ENCODE measurements around the gene CACNA1G. TPM values are rescaled to one million over a fixed set of nuclear protein-coding genes. Genes with fewer than 3 reads are reported as not detected.

CACNA1G gene
- total and polyA plus RNA-seq, 2 experiments from 2014 or later, result 3.5 to 4.8 TPM

DNA sequence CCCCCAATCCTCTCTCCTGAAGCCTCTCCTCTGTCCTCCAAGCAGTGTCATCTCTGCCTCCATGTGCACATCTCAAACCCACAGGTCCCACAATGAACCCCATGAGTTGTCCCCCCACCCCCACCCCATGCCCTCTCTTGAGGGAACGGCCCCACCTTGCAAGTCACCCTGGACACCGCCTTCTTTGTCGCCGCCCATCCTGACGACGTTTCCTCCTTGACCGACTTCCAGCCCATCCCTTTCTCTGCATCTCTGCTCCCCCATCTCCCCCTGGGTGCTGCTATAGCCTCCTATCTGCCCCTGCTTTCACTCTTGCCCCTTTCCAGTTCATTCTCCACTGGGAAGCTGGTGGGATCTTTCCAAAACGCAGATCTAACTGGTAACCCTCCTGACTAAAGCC is 15.2 kb upstream of the CACNA1G start:
- H3K36me3 ChIP-seq (replicated peaks; ENCODE audit: insufficient read depth, low read depth), result no peaks in the 10 kb centered on the region
- H3K27ac ChIP-seq, result no peak overlapping the region
- no peaks in the 10 kb centered on the region for H4K20me1 ChIP-seq (ENCODE audit: insufficient read depth, poor library complexity, severe bottlenecking)
- no peaks in the 10 kb centered on the region for H3K9me2 ChIP-seq (replicated peaks; ENCODE audit: insufficient read depth)
- TF ChIP-seq, protein P1, sequence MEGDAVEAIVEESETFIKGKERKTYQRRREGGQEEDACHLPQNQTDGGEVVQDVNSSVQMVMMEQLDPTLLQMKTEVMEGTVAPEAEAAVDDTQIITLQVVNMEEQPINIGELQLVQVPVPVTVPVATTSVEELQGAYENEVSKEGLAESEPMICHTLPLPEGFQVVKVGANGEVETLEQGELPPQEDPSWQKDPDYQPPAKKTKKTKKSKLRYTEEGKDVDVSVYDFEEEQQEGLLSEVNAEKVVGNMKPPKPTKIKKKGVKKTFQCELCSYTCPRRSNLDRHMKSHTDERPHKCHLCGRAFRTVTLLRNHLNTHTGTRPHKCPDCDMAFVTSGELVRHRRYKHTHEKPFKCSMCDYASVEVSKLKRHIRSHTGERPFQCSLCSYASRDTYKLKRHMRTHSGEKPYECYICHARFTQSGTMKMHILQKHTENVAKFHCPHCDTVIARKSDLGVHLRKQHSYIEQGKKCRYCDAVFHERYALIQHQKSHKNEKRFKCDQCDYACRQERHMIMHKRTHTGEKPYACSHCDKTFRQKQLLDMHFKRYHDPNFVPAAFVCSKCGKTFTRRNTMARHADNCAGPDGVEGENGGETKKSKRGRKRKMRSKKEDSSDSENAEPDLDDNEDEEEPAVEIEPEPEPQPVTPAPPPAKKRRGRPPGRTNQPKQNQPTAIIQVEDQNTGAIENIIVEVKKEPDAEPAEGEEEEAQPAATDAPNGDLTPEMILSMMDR (IDR thresholded peaks at IDR 0.05; ENCODE audit: poor library complexity), result no peak
- TF ChIP-seq EZH2 (IDR thresholded peaks at IDR 0.05; ENCODE audit: borderline replicate concordance) (no peak), EZH2phosphoT487 (IDR thresholded peaks at IDR 0.05; ENCODE audit: low read depth, severe bottlenecking, unreplicated experiment) (no peak)
- H3K4me1 ChIP-seq (ENCODE audit: insufficient read depth), result peaks cover 32% of the 10 kb centered on the region
- H3K79me2 ChIP-seq, result peaks cover 10% of the 10 kb centered on the region
- no peak overlapping the region for H3K4me2 ChIP-seq
- DNase-seq (ENCODE audit: low spot score), result no peak
- 77% methylated on average over 8 of the region's 8 CpGs for WGBS (ENCODE audit: low lambda C conversion rate, missing lambda C conversion rate)
- no peak overlapping the region for H2AFZ ChIP-seq
- no peaks in the 10 kb centered on the region for H3K9me3 ChIP-seq (ENCODE audit: low read depth)
- no peaks in the 10 kb centered on the region for H3K27me3 ChIP-seq
- no peak overlapping the region for H3K4me3 ChIP-seq

DNA sequence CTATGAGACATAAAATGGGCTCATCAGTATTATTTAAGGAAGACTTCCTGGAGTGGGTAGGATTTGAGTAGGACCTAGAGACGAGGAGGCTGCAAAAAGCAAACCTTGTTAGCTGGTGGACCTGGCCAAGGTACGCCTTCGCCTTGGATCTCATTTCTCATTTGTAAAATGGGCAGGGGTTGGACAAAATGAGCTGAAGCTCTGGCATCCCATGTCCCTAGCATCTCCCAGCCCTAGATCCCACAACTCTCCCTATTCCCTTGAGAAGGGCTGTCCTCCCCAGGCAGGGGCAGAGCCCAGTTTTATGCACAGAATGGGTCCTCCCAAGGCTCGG is 13.8 kb upstream of the CACNA1G start:
- 56% methylated on average over 4 of the region's 4 CpGs for WGBS (ENCODE audit: low lambda C conversion rate, missing lambda C conversion rate)
- Histone ChIP-seq H3K4me2 (peak overlapping the region; percentile 90), H3K36me3 (replicated peaks; ENCODE audit: insufficient read depth, low read depth) (no peaks in the 10 kb centered on the region), H3K4me1 (ENCODE audit: insufficient read depth) (peaks cover 24% of the 10 kb centered on the region), H4K20me1 (ENCODE audit: insufficient read depth, poor library complexity, severe bottlenecking) (no peaks in the 10 kb centered on the region), H3K79me2 (peaks cover 7% of the 10 kb centered on the region), H2AFZ (no peak overlapping the region), H3K9me3 (ENCODE audit: low read depth) (no peaks in the 10 kb centered on the region), H3K27ac (no peak overlapping the region), H3K9me2 (replicated peaks; ENCODE audit: insufficient read depth) (no peaks in the 10 kb centered on the region), H3K4me3 (no peak overlapping the region), H3K27me3 (no peaks in the 10 kb centered on the region)
- no peak for TF ChIP-seq EZH2phosphoT487 (IDR thresholded peaks at IDR 0.05; ENCODE audit: low read depth, severe bottlenecking, unreplicated experiment)
- TF ChIP-seq, protein P1 (IDR thresholded peaks at IDR 0.05; ENCODE audit: poor library complexity), result no peak
- no peak for TF ChIP-seq EZH2 (IDR thresholded peaks at IDR 0.05; ENCODE audit: borderline replicate concordance)
- DNase-seq (ENCODE audit: low spot score), result no peak

DNA sequence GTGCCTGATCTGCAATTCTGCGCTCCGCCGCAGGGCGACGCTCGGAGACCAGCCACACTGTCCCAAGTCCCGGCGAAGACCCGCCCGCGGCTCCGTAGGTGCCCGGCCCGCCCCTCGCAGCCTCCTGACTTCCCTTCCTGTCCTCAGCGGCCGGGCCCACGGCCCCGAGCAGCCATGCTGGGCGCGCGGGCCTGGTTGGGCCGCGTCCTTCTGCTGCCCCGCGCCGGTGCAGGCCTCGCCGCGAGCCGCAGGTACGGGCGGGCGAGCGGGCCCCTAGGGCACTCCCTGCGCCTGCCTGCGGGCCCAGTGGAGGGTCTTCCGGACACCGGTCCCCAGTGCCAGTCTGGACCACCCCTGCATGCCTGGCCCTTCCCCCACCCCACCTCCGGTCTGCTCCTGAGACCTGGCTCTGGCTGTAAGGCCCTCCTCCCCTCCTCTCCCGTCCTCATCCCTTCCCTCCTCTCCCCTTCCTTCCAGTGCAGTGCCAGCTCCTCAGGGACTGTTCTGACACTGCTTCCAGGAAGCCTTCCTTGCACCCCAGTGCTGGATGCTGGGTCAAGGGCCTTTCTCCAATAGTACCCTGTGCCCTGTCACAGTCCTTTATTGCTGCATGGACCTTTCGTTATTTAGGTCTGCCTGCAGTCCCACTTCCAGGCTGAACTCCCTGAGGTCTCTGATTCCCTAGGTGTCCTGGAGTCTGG is 13.3 kb upstream of the CACNA1G start, which contains the start of gene SPATA20:
SPATA20 (plus strand) TSS at position 140 of the 701 bp plus-strand sequence; CDS start at position 175, 35 bp downstream.
- peak; percentile 97 for DNase-seq (ENCODE audit: low spot score)
- Histone ChIP-seq H3K4me3 (peak within 1 kb of the TSS; percentile 46), H3K9me3 (ENCODE audit: low read depth) (no peaks in the 10 kb centered on the region), H3K27me3 (no peaks in the 10 kb centered on the region), H3K4me2 (peak within 1 kb of the TSS; percentile 90), H3K9me2 (replicated peaks; ENCODE audit: insufficient read depth) (no peaks in the 10 kb centered on the region), H3K27ac (peak within 1 kb of the TSS; percentile 73), H2AFZ (peak within 1 kb of the TSS; percentile 67), H3K4me1 (ENCODE audit: insufficient read depth) (peaks cover 23% of the 10 kb centered on the region), H4K20me1 (ENCODE audit: insufficient read depth, poor library complexity, severe bottlenecking) (no peaks in the 10 kb centered on the region), H3K79me2 (peaks cover 7% of the 10 kb centered on the region), H3K36me3 (replicated peaks; ENCODE audit: insufficient read depth, low read depth) (no peaks in the 10 kb centered on the region)
- TF ChIP-seq, protein P1 (IDR thresholded peaks at IDR 0.05; ENCODE audit: poor library complexity), result peak; percentile 97
- TF ChIP-seq EZH2phosphoT487 (IDR thresholded peaks at IDR 0.05; ENCODE audit: low read depth, severe bottlenecking, unreplicated experiment), result no peak
- WGBS (ENCODE audit: low lambda C conversion rate, missing lambda C conversion rate), result 3% methylated on average over 34 of the region's 42 CpGs

All from hepatocyte (in vitro differentiated cells).